Neuronal stem cell (in vitro differentiated cells): Measurements from ENCODE around the gene ZNF343. TPM values are rescaled to one million over a fixed set of nuclear protein-coding genes. Genes with fewer than 3 reads are reported as not detected.

Source experiments
- small RNA-seq: library from polyadenylated mRNA; stranded (forward); fragments of <200 nt; extraction: miRNeasy Mini kit (QIAGEN cat#:217004); gene quantifications from one replicate; pipeline ENCODE3, GENCODE V24; 2013; ENCODE audit not compliant: insufficient read depth

Gene ZNF343

Small RNA genes lying within 50 kb of the gene (small RNA-seq; reads per million reads assigned to genes)
- not detected for gene RF00019
